Activated CD4-positive, CD25-positive, alpha-beta regulatory T cell treated with anti-CD3 and anti-CD28 coated beads, Interleukin-2, amount 50 U/mL, for 24 hours (primary cell): ENCODE measurements around the gene SYT1.

Source experiments
- ATAC-seq, 2 donors: fragments of 150-1000 bp; cut with Tn5 transposase; one replicate each; pipeline ENCODE4 v1.10.0; 2021; ENCODE audit warnings: mild to moderate bottlenecking in 1 of 2, moderate library complexity in 1 of 2

SYT1 gene

GRCh38 chr12:79063258-79063657, 198.7 kb downstream of the SYT1 start:
- no peak for ATAC-seq

GRCh38 chr12:79067977-79068376, 203.4 kb downstream of the SYT1 start:
- ATAC-seq = no peak

GRCh38 chr12:79069009-79069408, 204.4 kb downstream of the SYT1 start:
- ATAC-seq = no peak

GRCh38 chr12:79071498-79071897, 206.9 kb downstream of the SYT1 start:
- ATAC-seq = no peak

GRCh38 chr12:79073506-79073905, 208.9 kb downstream of the SYT1 start:
- no peak for ATAC-seq

- ATAC-seq = no peak
Measured at GRCh38 chr12:79082595-79082994, 218.0 kb downstream of the SYT1 start.

- ATAC-seq = no peak
Measured at GRCh38 chr12:79083181-79083580, 218.6 kb downstream of the SYT1 start.

GRCh38 chr12:79085106-79085682, 220.6 kb downstream of the SYT1 start:
- ATAC-seq = no peak

GRCh38 chr12:79086541-79087296, 222.1 kb downstream of the SYT1 start:
- ATAC-seq = no peak

GRCh38 chr12:79098530-79098929, 234.0 kb downstream of the SYT1 start:
- no peak for ATAC-seq

- ATAC-seq = no peak
Measured at GRCh38 chr12:79108962-79109361, 244.4 kb downstream of the SYT1 start.

GRCh38 chr12:79114896-79115295, 250.3 kb downstream of the SYT1 start:
- no peak for ATAC-seq

GRCh38 chr12:79115743-79116142, 251.2 kb downstream of the SYT1 start:
- no peak for ATAC-seq

GRCh38 chr12:79119796-79120195, 255.2 kb downstream of the SYT1 start:
- no peak for ATAC-seq

- no peak for ATAC-seq
Measured at GRCh38 chr12:79121486-79121885, 256.9 kb downstream of the SYT1 start.

GRCh38 chr12:79124385-79124784, 259.8 kb downstream of the SYT1 start:
- no peak for ATAC-seq

- no peak for ATAC-seq
Measured at GRCh38 chr12:79125358-79125757, 260.8 kb downstream of the SYT1 start.

GRCh38 chr12:79127271-79127751, 262.7 kb downstream of the SYT1 start:
- ATAC-seq = no peak

- no peak for ATAC-seq
Measured at GRCh38 chr12:79128956-79129355, 264.4 kb downstream of the SYT1 start.

GRCh38 chr12:79138872-79139271, 274.3 kb downstream of the SYT1 start:
- ATAC-seq = no peak

- no peak for ATAC-seq
Measured at GRCh38 chr12:79140711-79141110, 276.1 kb downstream of the SYT1 start.

- ATAC-seq = no peak
Measured at GRCh38 chr12:79141776-79142175, 277.2 kb downstream of the SYT1 start.

- no peak for ATAC-seq
Measured at GRCh38 chr12:79143803-79144202, 279.2 kb downstream of the SYT1 start.

GRCh38 chr12:79151956-79152355, 287.4 kb downstream of the SYT1 start:
- ATAC-seq = no peak

- ATAC-seq = no peak
Measured at GRCh38 chr12:79155683-79156082, 291.1 kb downstream of the SYT1 start.
